ENCODE measurements around the gene TESMIN. TPM values are rescaled to one million over a fixed set of nuclear protein-coding genes. Genes with fewer than 3 reads are reported as not detected.

Gene TESMIN
- total and polyA plus RNA-seq, 2 of the 4 experiments (the other 2 are of a cell fraction), result 0.90 to 2.2 TPM

DNA sequence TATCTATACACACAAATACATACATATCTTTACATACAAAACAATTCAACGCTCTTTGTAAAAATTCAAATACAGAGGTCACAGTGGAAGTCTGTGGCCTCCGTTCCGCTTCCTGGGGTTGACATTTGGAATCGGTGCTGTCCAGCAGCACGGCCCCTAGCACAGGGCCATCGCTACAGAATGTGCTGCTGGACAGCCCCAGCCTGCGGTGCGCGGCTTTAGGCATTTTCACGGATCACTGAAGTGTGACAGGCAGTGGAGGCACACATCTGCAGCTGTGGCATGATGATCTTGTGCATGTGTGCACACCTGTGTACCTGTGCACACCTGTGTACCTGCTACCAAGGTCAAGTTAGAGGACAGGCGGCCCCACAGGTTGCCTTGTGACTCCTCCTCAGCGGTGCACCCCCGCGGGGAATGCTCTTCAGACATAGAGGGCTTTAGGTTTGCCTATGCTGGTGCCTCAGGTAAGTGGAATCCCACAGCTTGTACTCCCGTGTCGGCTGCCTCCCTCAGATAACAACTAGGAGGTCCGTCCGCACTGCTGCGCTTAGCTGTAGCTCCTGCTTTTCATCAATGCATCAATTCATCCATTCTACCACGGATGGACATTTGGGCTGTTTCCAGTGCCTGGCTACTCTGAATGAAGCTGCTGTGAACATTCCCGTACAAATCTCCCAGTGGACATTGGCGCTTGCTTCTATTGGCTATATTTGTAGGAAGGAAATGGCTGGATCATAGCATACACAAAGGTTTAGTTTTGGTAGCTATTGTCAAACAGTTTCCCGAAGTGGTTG is 37.1 kb downstream of the TESMIN start:
- WGBS, 2 experiments (ENCODE audit: extremely low coverage in 2 of 2, insufficient read length in 1 of 2), result 81 to 100% methylated on average over 1 to 7 of the region's 23 CpGs
- CTCF ChIA-PET, result no interaction called here
- POLR2A ChIA-PET (ENCODE audit: unreplicated experiment), result no interaction called here

More for the DNA sequence above, 37.1 kb downstream of the TESMIN start:
- no peaks in the 10 kb centered on the region for H3K79me1 ChIP-seq (ENCODE audit: low read depth in 1 of 2, low read length in 2 of 2)
- TF ChIP-seq NFE2L2 (IDR thresholded peaks at IDR 0.05; ENCODE audit: low read depth, low read length), result no peak
- TF ChIP-seq, protein P1, sequence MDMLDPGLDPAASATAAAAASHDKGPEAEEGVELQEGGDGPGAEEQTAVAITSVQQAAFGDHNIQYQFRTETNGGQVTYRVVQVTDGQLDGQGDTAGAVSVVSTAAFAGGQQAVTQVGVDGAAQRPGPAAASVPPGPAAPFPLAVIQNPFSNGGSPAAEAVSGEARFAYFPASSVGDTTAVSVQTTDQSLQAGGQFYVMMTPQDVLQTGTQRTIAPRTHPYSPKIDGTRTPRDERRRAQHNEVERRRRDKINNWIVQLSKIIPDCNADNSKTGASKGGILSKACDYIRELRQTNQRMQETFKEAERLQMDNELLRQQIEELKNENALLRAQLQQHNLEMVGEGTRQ (IDR thresholded peaks at IDR 0.05; ENCODE audit: low read depth, low read length), result no peak
- no peak for TF ChIP-seq RCOR1 (IDR thresholded peaks at IDR 0.05; ENCODE audit: insufficient replicate concordance, low read length)
- TF ChIP-seq POLR2A (IDR thresholded peaks at IDR 0.05; ENCODE audit: low read depth, low read length), result no peak
- no peak overlapping the region for H3K9ac ChIP-seq (ENCODE audit: low read depth, low read length)
- peaks cover 10% of the 10 kb centered on the region for H3K9me3 ChIP-seq (ENCODE audit: control insufficient read depth, insufficient read depth, low read length)
- no peaks in the 10 kb centered on the region; the same call in 1 of the 2 replicates for H4K20me1 ChIP-seq (ENCODE audit: insufficient read depth, low read length)
- H3K9me1 ChIP-seq (ENCODE audit: insufficient read depth, low read length), result no peaks in the 10 kb centered on the region; the same call in 1 of the 2 replicates
- H3K23ac ChIP-seq (ENCODE audit: low read depth, low read length), result no peak overlapping the region
- H3K27ac ChIP-seq (ENCODE audit: insufficient read depth, low read length), result no peak overlapping the region
- DNase-seq (no peak), ATAC-seq (ENCODE audit: low read depth) (no peak)
- H2BK20ac ChIP-seq (ENCODE audit: low read depth, low read length), result no peak overlapping the region
- H3K4me1 ChIP-seq (ENCODE audit: control insufficient read depth, insufficient read depth, low read length), result no peaks in the 10 kb centered on the region
- intact Hi-C loops (cut with micrococcal nuclease), result no loop called here
- no peak overlapping the region for H2BK120ac ChIP-seq (ENCODE audit: low read depth, low read length)
- no peak overlapping the region for H4K5ac ChIP-seq (ENCODE audit: low read depth, low read length)
- no peak overlapping the region for H3K4me3 ChIP-seq (ENCODE audit: insufficient read depth, low read depth, low read length)
- H2AK9ac ChIP-seq (replicated peaks; ENCODE audit: low read depth, low read length, poor library complexity), result no peak overlapping the region
- H4K8ac ChIP-seq (ENCODE audit: low read depth in 2 of 2, low read length in 2 of 2), result no peak overlapping the region
- no peaks in the 10 kb centered on the region for H3K36me3 ChIP-seq (ENCODE audit: control insufficient read depth, insufficient read depth, low read length)
- H2BK15ac ChIP-seq (ENCODE audit: low read depth, low read length), result no peak overlapping the region
- no TSS peak for BruUV-seq (replicated peaks)
- H2AK5ac ChIP-seq (ENCODE audit: low read depth, low read length), result no peak overlapping the region
- peak overlapping the region; percentile 58 for H2AFZ ChIP-seq (replicated peaks; ENCODE audit: low read length, poor library complexity)
- in situ Hi-C loops (cut with MboI; ENCODE audit: low sequenced_read_pairs), result no loop called here
- H3K4ac ChIP-seq (ENCODE audit: low read depth, low read length), result no peak overlapping the region
- no peak overlapping the region for H3K18ac ChIP-seq (ENCODE audit: low read depth, low read length)
- no peak overlapping the region for H3K14ac ChIP-seq (replicated peaks; ENCODE audit: low read depth, low read length)
- no peak overlapping the region for H2BK5ac ChIP-seq (ENCODE audit: low read depth, low read length, poor library complexity, severe bottlenecking)
- no peak overlapping the region for H3K4me2 ChIP-seq (ENCODE audit: low read depth, low read length)
- no peak overlapping the region for H4K91ac ChIP-seq (ENCODE audit: insufficient read depth, low read depth, low read length)
- H3K27me3 ChIP-seq (ENCODE audit: control insufficient read depth, insufficient read depth, low read length), result peaks cover 64% of the 10 kb centered on the region
- dilution Hi-C loops (cut with HindIII; ENCODE audit: low sequenced_read_pairs, unreplicated experiment), result no loop called here
- no peak overlapping the region for H3K56ac ChIP-seq (ENCODE audit: extremely low read depth, insufficient read depth, low read length)

All from IMR-90 (cell line).